Stimulated activated CD4-positive, alpha-beta T cell treated with anti-CD3 and anti-CD28 coated beads, Interleukin-1b, Interleukin-23, amount 100 ng/mL, for 1 hour (primary cell): ENCODE results near the gene EMP1.
A peak's percentile ranks its signal among the peaks of the same experiment; 100 is the strongest.

Source experiments
- DNase-seq, 2 donors: peaks; one replicate each; pipeline ENCODE4 v3.0.0-alpha.2; 2020; ENCODE audit warnings: low read depth in 2 of 2

EMP1 gene, protein sequence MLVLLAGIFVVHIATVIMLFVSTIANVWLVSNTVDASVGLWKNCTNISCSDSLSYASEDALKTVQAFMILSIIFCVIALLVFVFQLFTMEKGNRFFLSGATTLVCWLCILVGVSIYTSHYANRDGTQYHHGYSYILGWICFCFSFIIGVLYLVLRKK

GRCh38 chr12:13196130-13196921, at the start of gene EMP1:
TSS of gene EMP1 (plus strand) at chr12:13196726. CDS start at chr12:13211511, 14,785 bp downstream.
- peak; percentile 39 to 54 for DNase-seq

- DNase-seq = no peak
Observed at GRCh38 chr12:13147688-13148484, 48.6 kb upstream of the EMP1 start.

GRCh38 chr12:13148485-13148847, 48.1 kb upstream of the EMP1 start:
- no peak for DNase-seq

DNA sequence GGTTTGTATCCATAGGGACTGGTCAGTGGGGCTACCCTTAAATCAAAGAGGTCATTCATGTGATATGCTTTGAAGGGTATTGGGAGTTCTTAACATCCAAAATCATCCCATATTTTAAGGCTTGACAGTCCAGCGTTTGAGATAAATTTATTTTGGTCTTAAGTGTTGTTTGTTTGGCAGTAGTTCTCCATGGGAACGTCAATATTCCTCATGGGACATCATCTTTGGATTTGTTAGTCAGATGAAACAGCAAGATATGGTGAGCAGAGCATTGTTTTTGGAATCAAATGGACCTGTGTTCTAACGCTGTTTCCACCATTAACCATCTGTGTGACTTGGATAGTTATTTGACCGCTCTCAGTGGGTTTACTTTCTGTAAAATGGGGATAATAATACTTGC, 47.1 kb upstream of the EMP1 start:
- DNase-seq = no peak

- DNase-seq = no peak
Observed at GRCh38 chr12:13152281-13152680, 44.2 kb upstream of the EMP1 start.

DNA sequence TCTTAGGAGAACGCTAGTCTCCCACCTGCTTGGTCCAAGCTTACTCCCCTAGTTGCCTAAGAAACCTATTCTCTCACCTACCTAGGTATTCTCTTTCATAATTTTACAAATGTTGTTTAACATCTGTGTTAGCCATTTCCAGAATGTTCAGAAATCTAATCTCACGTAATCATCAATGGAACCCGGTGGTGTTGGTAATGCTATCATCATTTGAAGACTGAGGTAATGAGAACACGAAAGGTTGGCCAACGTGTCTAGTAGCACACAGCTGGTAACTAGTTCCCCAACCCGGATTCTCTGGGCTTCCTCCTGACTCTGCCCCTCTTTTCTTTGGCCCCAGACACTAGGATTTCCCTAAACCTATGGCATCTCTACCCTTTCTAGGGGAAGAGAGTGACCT, 43.8 kb upstream of the EMP1 start:
- DNase-seq = no peak

DNA sequence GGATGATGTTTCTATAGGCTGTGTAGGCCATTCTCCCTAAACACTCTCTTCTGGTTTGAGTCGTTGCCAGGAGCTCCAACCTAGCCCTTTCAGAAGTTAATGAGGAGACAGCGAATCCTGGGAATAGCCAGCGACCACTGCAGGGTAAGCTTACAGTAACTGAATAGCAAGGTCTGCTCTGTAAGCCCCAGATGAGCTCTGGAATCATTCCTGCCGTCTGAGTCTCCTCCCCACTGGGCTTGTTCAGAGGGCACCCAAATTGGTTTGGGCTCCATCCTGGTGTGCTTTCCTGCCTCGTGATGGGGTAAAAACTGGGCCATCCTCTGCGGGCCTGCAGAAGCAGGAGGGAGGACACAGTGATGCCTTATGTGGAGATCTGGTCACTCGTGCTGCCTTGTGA, 43.3 kb upstream of the EMP1 start:
- no peak for DNase-seq

DNA sequence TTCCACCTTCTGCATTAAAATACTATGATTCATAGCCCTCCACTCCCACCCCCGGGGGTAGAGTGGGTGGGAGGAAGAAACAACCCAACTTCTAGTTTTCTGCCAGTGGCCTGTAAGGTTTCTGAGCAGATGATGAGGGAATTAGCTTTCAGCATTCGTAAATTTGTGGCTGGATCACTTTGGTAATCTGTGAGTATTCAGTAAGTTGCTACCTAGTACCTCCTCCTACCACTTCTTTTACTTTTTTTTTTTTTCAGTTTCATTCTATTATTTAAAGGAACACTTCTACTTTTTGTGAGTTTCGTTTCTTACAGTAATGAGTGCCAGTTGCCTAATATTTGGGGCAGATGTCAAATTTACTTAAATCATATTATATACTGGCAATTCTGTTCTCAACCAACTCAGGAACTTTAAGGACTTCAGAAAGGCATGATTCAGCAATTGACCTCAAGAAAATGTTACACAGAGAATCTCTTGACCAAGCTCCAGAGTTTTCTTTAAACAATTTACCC, 42.4 kb upstream of the EMP1 start:
- no peak for DNase-seq

DNA sequence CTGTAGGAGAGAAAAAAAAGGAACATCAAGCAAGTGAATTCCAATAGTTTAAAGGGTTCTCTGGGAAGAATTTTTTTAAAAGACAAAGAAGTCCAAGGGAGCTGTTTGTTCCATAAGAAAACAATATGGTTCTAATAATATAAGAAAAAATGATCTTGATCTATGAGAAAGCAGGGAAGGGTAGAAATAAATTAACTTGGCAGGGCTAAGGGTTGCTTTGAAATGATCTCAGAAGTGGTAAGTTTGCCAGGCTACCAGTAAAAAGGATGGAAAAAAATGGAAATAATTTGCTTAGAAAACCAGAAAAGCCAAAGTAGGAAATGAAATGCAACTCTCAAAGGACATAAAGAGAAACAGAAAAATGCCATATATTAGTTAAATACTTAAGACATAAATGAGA, 41.7 kb upstream of the EMP1 start:
- no peak for DNase-seq

- no peak for DNase-seq
Observed at GRCh38 chr12:13156277-13156676, 40.2 kb upstream of the EMP1 start.

- DNase-seq = no peak
Observed at GRCh38 chr12:13161172-13161571, 35.4 kb upstream of the EMP1 start.

GRCh38 chr12:13162904-13163303, 33.6 kb upstream of the EMP1 start:
- no peak for DNase-seq

DNA sequence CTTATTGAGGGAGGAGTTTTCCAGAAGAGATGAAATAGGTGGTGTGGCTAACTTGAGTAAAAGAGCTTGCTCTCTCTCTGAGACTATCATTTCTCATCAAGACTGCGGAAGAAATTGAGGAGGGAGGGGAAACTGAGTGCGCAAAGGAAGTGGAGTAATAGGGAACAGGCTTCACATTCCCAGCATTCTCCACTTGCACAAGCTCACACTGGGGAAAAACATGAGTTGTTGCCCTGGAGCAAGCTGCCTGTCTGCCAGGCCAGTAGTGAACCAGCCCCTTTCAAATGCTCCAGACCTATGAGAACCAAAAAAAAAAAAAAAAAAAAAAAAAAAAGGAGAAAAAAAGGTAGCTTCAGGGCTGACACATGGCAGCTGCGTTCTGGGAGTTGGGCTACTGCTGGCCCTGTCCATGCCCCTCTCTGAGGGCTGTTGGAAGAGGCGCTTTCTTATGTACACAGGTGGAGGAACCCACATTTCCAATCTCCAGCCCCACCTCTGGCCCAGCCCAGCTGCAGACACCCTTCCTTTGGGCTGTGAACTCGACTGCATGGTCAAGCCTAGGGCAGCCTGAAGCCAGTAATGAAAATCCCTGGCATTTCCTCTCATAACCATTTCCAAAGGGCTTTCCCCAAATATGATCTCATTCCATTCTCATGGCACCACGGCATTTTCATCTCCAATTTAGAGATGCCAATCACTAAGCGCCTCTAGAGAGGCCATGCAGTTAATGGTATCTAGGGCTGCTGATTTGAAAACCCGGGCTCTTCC, 32.5 kb upstream of the EMP1 start:
- no peak for DNase-seq

GRCh38 chr12:13164921-13165616, 31.5 kb upstream of the EMP1 start:
- no peak for DNase-seq

GRCh38 chr12:13165617-13166041, 30.9 kb upstream of the EMP1 start:
- peak; percentile 39 to 43 for DNase-seq

DNA sequence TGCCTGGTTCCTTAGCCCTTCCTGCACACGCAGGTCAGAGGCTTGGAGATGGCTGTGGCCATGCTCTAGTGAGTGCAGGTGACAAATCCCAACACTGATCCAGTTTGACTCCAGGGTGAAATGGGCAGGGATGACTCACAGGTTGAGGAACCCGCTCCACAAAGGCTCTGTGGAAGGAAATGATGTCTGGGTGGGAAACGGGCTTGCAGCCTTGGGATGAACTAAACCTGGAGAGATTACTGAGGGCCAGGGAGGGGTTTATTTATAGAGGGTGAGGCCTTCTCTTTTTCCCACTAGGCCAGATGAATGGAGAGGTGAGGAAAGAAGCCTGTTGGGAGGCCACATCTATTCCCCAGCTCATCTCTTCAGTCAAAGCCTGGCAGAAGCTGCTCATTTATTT, 29.3 kb upstream of the EMP1 start:
- DNase-seq = no peak

DNA sequence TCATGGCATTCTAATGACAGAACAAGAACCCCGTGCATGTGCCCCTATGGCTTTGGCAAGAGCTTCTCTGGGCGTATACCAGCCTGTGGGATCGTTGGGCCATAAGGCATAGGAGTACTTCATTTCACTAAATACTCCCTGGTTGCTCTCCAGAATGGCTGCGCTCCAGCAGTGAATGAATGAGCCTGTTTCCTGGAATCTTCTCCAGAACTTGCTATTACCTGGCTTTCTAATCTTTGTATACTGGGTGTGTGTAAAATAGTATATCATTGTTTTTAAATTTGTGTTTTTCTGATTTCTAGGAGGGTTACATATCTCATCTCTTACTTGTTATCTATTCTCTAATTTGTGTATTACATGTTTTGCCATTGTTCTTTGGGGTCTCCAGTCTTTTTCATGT, 28.6 kb upstream of the EMP1 start:
- DNase-seq = no peak

DNA sequence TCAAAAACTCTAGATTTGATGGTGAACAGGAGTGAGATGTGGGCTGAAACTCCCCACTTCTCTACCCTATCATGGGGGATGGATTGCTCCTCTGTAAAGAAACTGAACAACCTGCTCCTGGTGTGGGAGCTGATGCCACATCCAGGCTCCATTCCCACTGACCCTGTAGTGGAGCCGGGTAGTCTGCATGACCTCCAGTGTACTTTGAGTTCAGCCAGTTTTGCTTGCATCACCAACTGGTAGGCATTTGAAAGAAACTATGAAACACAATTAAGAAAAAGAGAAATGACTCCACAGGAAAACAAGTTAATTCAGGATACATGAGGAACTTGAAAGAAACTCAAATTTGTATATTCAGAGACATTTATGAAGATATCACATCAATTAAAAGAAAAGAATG, 27.3 kb upstream of the EMP1 start:
- no peak for DNase-seq

DNA sequence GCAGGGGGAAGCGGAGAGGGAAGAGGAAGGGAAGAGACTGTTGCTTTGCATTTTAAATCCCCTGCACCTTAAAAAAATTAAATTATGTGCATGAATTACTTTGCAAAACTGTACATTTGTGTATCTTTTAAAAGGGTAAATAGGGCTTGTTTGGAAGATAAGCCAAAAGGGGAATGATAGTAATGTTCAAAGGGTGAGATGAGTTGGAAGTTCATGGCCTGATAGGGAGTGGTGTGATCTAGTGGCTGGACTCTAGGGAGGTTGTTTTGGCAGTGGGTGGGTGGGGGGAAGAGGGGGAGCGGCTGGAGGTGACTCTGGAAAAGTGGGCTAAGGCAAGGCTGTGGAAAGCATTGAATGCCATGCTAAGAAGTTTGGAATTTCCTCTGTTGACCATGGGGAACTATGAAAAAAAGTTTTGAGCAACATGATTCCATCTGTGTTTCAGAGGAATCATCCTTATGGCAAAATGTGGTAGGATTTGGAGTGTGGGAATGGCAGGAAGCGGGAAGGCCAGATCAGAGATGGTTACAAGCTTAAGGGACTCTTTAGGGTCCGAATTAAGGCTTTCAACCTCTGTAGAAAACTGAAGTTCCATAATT, 25.5 kb upstream of the EMP1 start:
- DNase-seq = no peak

DNA sequence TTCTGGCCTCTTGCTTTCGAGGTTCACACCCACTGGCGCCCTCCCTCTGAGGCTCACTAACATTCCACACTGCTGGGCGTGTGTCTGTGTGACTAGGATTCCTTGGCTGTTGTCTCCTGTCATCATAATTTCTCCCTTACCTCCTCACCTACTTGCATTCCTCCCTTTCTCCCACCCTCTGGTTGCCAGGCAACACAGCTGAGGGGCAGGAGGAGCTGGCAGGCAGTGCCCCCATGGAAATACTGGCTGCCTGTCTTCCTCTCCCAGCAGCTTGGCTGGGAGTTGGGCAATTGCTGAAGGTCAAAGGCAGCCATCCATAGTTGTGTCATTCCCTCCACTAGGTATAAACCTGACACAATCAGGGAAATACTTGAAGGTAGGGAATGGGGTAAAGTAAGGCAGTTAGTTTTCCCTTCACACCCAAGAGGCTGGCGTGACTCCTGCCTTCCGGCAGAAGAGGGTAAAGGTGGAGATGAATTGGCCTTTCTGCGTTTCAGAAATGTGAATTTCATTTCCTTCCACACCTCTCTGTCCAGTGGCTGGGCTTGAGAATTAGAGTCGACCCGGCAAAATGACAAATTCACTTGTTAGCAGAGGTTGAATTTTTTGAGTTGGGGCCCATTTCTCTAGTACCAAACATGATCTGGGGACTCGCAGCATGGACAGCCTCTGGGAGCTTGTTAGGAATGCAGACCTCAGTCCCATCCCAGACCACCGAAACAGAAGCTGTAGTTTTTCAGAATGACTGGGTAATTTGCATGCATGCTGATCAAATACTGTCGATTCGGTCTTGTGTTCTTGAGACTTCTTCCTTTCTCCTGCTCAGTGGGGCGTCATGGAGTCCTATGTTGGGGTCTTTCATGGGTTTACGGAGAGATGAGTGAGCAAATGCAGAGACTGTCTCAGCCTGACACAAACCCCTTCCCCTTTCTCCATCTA, 24.3 kb upstream of the EMP1 start:
- DNase-seq = no peak
